H1 (cell line): ENCODE measurements around the gene EMX1. TPM values are rescaled to one million over a fixed set of nuclear protein-coding genes. Genes with fewer than 3 reads are reported as not detected.

ENCODE experiments used
- CTCF ChIA-PET: fragments of 300-600 bp; sonication (Branson Sonifier 250); formaldehyde crosslinking; loops from one replicate; lab custom pipeline; 2021; ENCODE audit not compliant: partially characterized antibody; lab: Charles Lee
- POLR2A ChIA-PET: fragments of 300-600 bp; sonication (Branson Sonifier 250); formaldehyde crosslinking; loops from one replicate; lab custom pipeline; 2021; ENCODE audit warnings: inconsistent platforms; ENCODE audit not compliant: partially characterized antibody; lab: Charles Lee
- DNase-seq, 2 experiments: peaks; one replicate each; pipeline versions ENCODE4 v3.0.0 to v3.0.0-alpha.2; 2010 to 2022; ENCODE audit warnings: low spot score in 2 of 2, low read depth in 1 of 2, mixed read lengths in 1 of 2
- FAIRE-seq: peaks from 2 replicates; lab custom pipeline; 2011; peaks lifted over from hg19 to GRCh38; lab: Jason Lieb, UNC
- H2AFZ ChIP-seq: 2 replicates; pipeline ENCODE4 v1.8.1; 2012; ENCODE audit warnings: low read length, inconsistent platforms
- H2AK5ac ChIP-seq: 2 replicates; pipeline ENCODE4 v1.6.1; 2013; ENCODE audit warnings: low read depth, low read length
- H2BK120ac ChIP-seq: replicated peaks from 2 replicates; pipeline ENCODE3; 2013; ENCODE audit warnings: low read depth, low read length, inconsistent platforms
- H2BK12ac ChIP-seq: 2 replicates; pipeline ENCODE4 v1.6.1; 2013; ENCODE audit warnings: low read depth, low read length
- H2BK15ac ChIP-seq: 2 replicates; pipeline ENCODE4 v1.6.1; 2013; ENCODE audit warnings: low read length
- H2BK20ac ChIP-seq: 2 replicates; pipeline ENCODE4 v1.6.1; 2013; ENCODE audit warnings: low read length
- H2BK5ac ChIP-seq: 2 replicates; pipeline ENCODE4 v1.6.1; 2013; ENCODE audit warnings: low read depth, low read length
- H3K14ac ChIP-seq: 2 replicates; pipeline ENCODE4 v1.6.1; 2013; ENCODE audit warnings: inconsistent platforms; ENCODE audit not compliant: insufficient read length
- H3K18ac ChIP-seq: 2 replicates; pipeline ENCODE4 v1.6.1; 2013; ENCODE audit warnings: low read length; ENCODE audit errors: extremely low read depth
- H3K23ac ChIP-seq: 2 replicates; pipeline ENCODE4 v1.6.1; 2013; ENCODE audit warnings: inconsistent platforms; ENCODE audit not compliant: insufficient read length
- H3K23me2 ChIP-seq: 2 replicates; pipeline ENCODE4 v1.6.1; 2013; ENCODE audit warnings: low read depth, low read length
- H3K27ac ChIP-seq: 2 replicates; pipeline ENCODE4 v1.6.1; 2011; ENCODE audit warnings: low read depth, low read length, inconsistent platforms
- H3K27me3 ChIP-seq, 4 experiments: replicated peaks in 1 of 4; 1 replicate in 1 of 4; 2 replicates in 3 of 4; pipeline versions ENCODE4 v1.6.1 to v1.8.1; 2011 to 2013; ENCODE audit warnings: low read length in 3 of 4, mild to moderate bottlenecking in 3 of 4, inconsistent platforms in 2 of 4, mixed read lengths in 2 of 4, moderate library complexity in 1 of 4; ENCODE audit not compliant: control insufficient read depth in 3 of 4, insufficient read depth in 3 of 4; ENCODE audit errors: extremely low read depth in 1 of 4
- H3K36me3 ChIP-seq, 4 experiments: 2 replicates each; pipeline versions ENCODE4 v1.6.1 to v1.8.1; 2011 to 2013; ENCODE audit warnings: mild to moderate bottlenecking in 4 of 4, low read length in 3 of 4, moderate library complexity in 2 of 4, control low read depth in 1 of 4, inconsistent platforms in 1 of 4; ENCODE audit not compliant: insufficient read depth in 4 of 4, control insufficient read depth in 2 of 4
- H3K4ac ChIP-seq: replicated peaks from 2 replicates; pipeline ENCODE3; 2013; ENCODE audit warnings: low read length, low read depth, mixed read lengths, inconsistent platforms; ENCODE audit not compliant: insufficient read length
- H3K4me1 ChIP-seq, 4 experiments: replicated peaks in 1 of 4; 1 replicate in 1 of 4; 2 replicates in 3 of 4; pipeline versions ENCODE4 v1.6.1 to v1.8.1; 2011 to 2013; ENCODE audit warnings: low read length in 3 of 4, inconsistent platforms in 2 of 4, mixed read lengths in 1 of 4; ENCODE audit not compliant: insufficient read depth in 4 of 4, control insufficient read depth in 3 of 4
- H3K4me2 ChIP-seq, 2 experiments: 2 replicates each; pipeline versions ENCODE4 v1.6.1 to v1.8.1; 2011 to 2013; ENCODE audit warnings: low read depth in 2 of 2, low read length in 2 of 2, control low read depth in 1 of 2, inconsistent platforms in 1 of 2, mild to moderate bottlenecking in 1 of 2; ENCODE audit not compliant: insufficient read depth in 1 of 2
- H3K4me3 ChIP-seq, 4 experiments: fragments of 200-600, 300-600 bp in 1 of 4; sonication (generic), shearing (Covaris generic), sonication (Bioruptor Twin) in 1 of 4; 2 replicates each; pipeline versions ENCODE4 v1.5.1 to v1.8.1; 2011 to 2016; ENCODE audit warnings: low read length in 4 of 4, low read depth in 3 of 4, control low read depth in 2 of 4, inconsistent platforms in 2 of 4, mild to moderate bottlenecking in 2 of 4, mixed read lengths in 1 of 4, moderate library complexity in 1 of 4; ENCODE audit not compliant: insufficient read depth in 2 of 4; ENCODE audit errors: extremely low read depth in 1 of 4
- H3K56ac ChIP-seq: replicated peaks from 2 replicates; pipeline ENCODE3; 2013; ENCODE audit warnings: low read depth, mild to moderate bottlenecking, mixed read lengths, low read length, inconsistent platforms; ENCODE audit not compliant: insufficient read length
- H3K79me1 ChIP-seq: 2 replicates; pipeline ENCODE4 v1.6.1; 2013; ENCODE audit warnings: low read depth, low read length, control low read depth
- H3K79me2 ChIP-seq, 2 experiments: 2 replicates each; pipeline versions ENCODE4 v1.6.1 to v1.8.1; 2012 to 2013; ENCODE audit warnings: low read length in 2 of 2, mild to moderate bottlenecking in 2 of 2, inconsistent platforms in 1 of 2; ENCODE audit not compliant: insufficient read depth in 2 of 2, control insufficient read depth in 1 of 2
- H3K9ac ChIP-seq, 4 experiments: replicated peaks in 1 of 4; 1 replicate in 1 of 4; 2 replicates in 3 of 4; pipeline versions ENCODE4 v1.6.1 to v1.8.1; 2011 to 2013; ENCODE audit warnings: low read depth in 3 of 4, low read length in 3 of 4, control low read depth in 2 of 4, mild to moderate bottlenecking in 2 of 4, moderate library complexity in 2 of 4, inconsistent platforms in 1 of 4; ENCODE audit errors: extremely low read depth in 1 of 4
- H3K9me3 ChIP-seq, 2 experiments: 2 replicates each; pipeline versions ENCODE4 v1.6.1 to v1.8.1; 2012 to 2013; ENCODE audit warnings: mild to moderate bottlenecking in 2 of 2, moderate library complexity in 2 of 2, control low read depth in 1 of 2, inconsistent platforms in 1 of 2, low read depth in 1 of 2, low read length in 1 of 2, mixed read lengths in 1 of 2; ENCODE audit not compliant: insufficient read depth in 2 of 2
- H4K20me1 ChIP-seq, 2 experiments: replicated peaks in 1 of 2; 2 replicates each; pipeline versions ENCODE3 to v1.8.1; 2011 to 2013; ENCODE audit warnings: inconsistent platforms in 2 of 2, low read length in 2 of 2, mild to moderate bottlenecking in 1 of 2; ENCODE audit not compliant: insufficient read depth in 2 of 2, control insufficient read depth in 1 of 2
- H4K5ac ChIP-seq: 2 replicates; pipeline ENCODE4 v1.6.1; 2013; ENCODE audit warnings: low read length, low read depth, mixed read lengths, inconsistent platforms; ENCODE audit not compliant: insufficient read length
- H4K8ac ChIP-seq: 2 replicates; pipeline ENCODE4 v1.8.0; 2013; ENCODE audit warnings: mild to moderate bottlenecking, moderate library complexity, low read length, inconsistent platforms; ENCODE audit not compliant: insufficient read depth; ENCODE audit errors: extremely low read depth
- H4K91ac ChIP-seq: replicated peaks from 2 replicates; pipeline ENCODE3; 2013; ENCODE audit warnings: low read length, mixed read lengths, inconsistent platforms; ENCODE audit not compliant: insufficient read length
- CTCF ChIP-seq, 3 experiments: IDR thresholded peaks; 1 replicate in 2 of 3; 2 replicates in 1 of 3; pipeline versions ENCODE4 v1.5.1 to v1.6.1; 2011; ENCODE audit warnings: low read length in 3 of 3, mild to moderate bottlenecking in 3 of 3, inconsistent platforms in 2 of 3, low read depth in 1 of 3, moderate library complexity in 1 of 3; ENCODE audit not compliant: insufficient read depth in 1 of 3; ENCODE audit errors: control extremely low read depth in 1 of 3
- EGR1 ChIP-seq: IDR thresholded peaks from 2 replicates; pipeline ENCODE4 v1.6.1; 2011; ENCODE audit warnings: low read depth, low read length, borderline replicate concordance
- KDM1A ChIP-seq: fragments of 200-600, 300-600 bp; sonication (generic); IDR thresholded peaks from 2 replicates; pipeline ENCODE4 v1.7.1; 2016; ENCODE audit warnings: mild to moderate bottlenecking, low read length, borderline replicate concordance
- RAD21 ChIP-seq, 2 experiments: IDR thresholded peaks in 1 of 2; conservative IDR thresholded peaks in 1 of 2; 2 replicates each; pipeline ENCODE4 v1.6.1; 2011; ENCODE audit warnings: low read depth in 2 of 2, low read length in 2 of 2, improper control_type of control experiment in 1 of 2, inconsistent platforms in 1 of 2, mild to moderate bottlenecking in 1 of 2, moderate library complexity in 1 of 2
- RBBP5 ChIP-seq: IDR thresholded peaks from 2 replicates; pipeline ENCODE4 v1.7.1; 2012; ENCODE audit warnings: low read depth, mild to moderate bottlenecking, inconsistent platforms, low read length, moderate library complexity, borderline replicate concordance
- SP2 ChIP-seq: IDR thresholded peaks from 2 replicates; pipeline ENCODE4 v1.6.1; 2012; ENCODE audit warnings: mild to moderate bottlenecking, low read length, inconsistent platforms
- SRF ChIP-seq: IDR thresholded peaks from 2 replicates; pipeline ENCODE4 v1.6.1; 2011; ENCODE audit warnings: mild to moderate bottlenecking, low read depth, low read length, moderate library complexity
- ZNF274 ChIP-seq: IDR thresholded peaks from 2 replicates; pipeline ENCODE4 v1.7.0; 2012; ENCODE audit warnings: low read length, borderline replicate concordance; ENCODE audit errors: extremely low read depth
- WGBS, 2 experiments: shearing (Covaris generic) in 1 of 2; methylation state at CpG; one replicate each; pipeline versions ENCODE4 v1.1.6 to v1.1.7; 2013 to 2015; ENCODE audit warnings: low lambda C conversion rate in 2 of 2, mixed read lengths in 2 of 2, inconsistent platforms in 1 of 2, low coverage in 1 of 2, missing lambda C conversion rate in 1 of 2; ENCODE audit not compliant: insufficient replicate concordance in 2 of 2, insufficient coverage in 1 of 2, insufficient read length in 1 of 2; ENCODE audit errors: extremely low coverage in 1 of 2, missing lambda C conversion rate in 1 of 2; 5-methylcytosine and 5-hydroxymethylcytosine counted together
- polyA plus RNA-seq, 7 experiments: library from polyadenylated mRNA; depleted of rRNA in 3 of 7; stranded (reverse) in 5 of 7; unstranded in 2 of 7; fragments of >200 nt in 5 of 7; fragments of 200-250 nt in 2 of 7; gene quantifications; 1 replicate in 5 of 7; 2 replicates in 1 of 7; 4 replicates in 1 of 7; pipeline versions ENCODE4 v1.2.1 to v1.2.3, GENCODE V29; 2011 to 2013; ENCODE audit warnings: missing spikeins in 2 of 7, mixed read lengths in 2 of 7
- total RNA-seq: library from RNA; stranded (reverse); fragmentation: NEBNext Ultra II Directional; extraction: Animal tissue kit (Norgen Biotek cat#: 25700); gene quantifications from 2 replicates; pipeline ENCODE4 v1.2.1, GENCODE V29; 2021

EMX1 gene
- total and polyA plus RNA-seq, 2 of the 8 experiments (the other 6 are each of a cell fraction or from before 2014, with no cell fraction given): 2.4 to 4.9 TPM

- POLR2A ChIA-PET: interaction anchor here (0.9 to 1.7 kb wide), 6 partner anchors 24 to 177 kb away, joined by 3 to 6 read pairs (median 3); partner anchors contain the start of genes EMX1 and SFXN5
Measured at GRCh38 chr2:72893594-72894319, 23.6 kb upstream of the EMX1 start.

More at GRCh38 chr2:72893594-72894319, 23.6 kb upstream of the EMX1 start:
- Histone ChIP-seq H4K91ac (peak overlapping the region; percentile 95), H3K23ac (no peak overlapping the region), H3K9me3 (no peaks in the 10 kb centered on the region), H3K4me1 (peaks cover 5 to 9% (median 7%) of the 10 kb centered on the region in 4 experiments), H3K36me3 (no peaks in the 10 kb centered on the region), H3K23me2 (no peaks in the 10 kb centered on the region), H4K20me1 (peaks cover 0 to 3% of the 10 kb centered on the region in 2 experiments), H3K18ac (peak overlapping the region; percentile 64), H2AFZ (no peak overlapping the region), H2BK20ac (peak overlapping the region; percentile 92; the same call in 1 of the 2 replicates), H2BK120ac (peak overlapping the region; percentile 57), H2BK5ac (peak overlapping the region; percentile 84; the same call in 1 of the 2 replicates), H3K27ac (no peak overlapping the region), H3K4me2 (no peak overlapping the region), H3K79me2 (no peaks in the 10 kb centered on the region), H3K56ac (peak overlapping the region; percentile 5), H3K79me1 (no peaks in the 10 kb centered on the region), H4K5ac (no peak overlapping the region), H2AK5ac (no peak overlapping the region), H3K4ac (peak overlapping the region; percentile 46), H3K4me3 (no peak overlapping the region), H3K9ac (no peak overlapping the region), H4K8ac (peak overlapping the region; percentile 22; the same call in 1 of the 2 replicates), H3K27me3 (peaks cover 0 to 40% (median 34%) of the 10 kb centered on the region in 4 experiments; a peak in 6 of 7 replicates), H2BK15ac (peak overlapping the region; percentile 98; the same call in 1 of the 2 replicates), H3K14ac (no peak overlapping the region), H2BK12ac (peak overlapping the region; percentile 97; the same call in 1 of the 2 replicates)
- TF ChIP-seq RBBP5 (no peak), SRF (no peak), RAD21 (IDR thresholded peaks at IDR 0.05 in 1 of 2, conservative IDR thresholded peaks at IDR 0.05 in 1 of 2; ENCODE audit: low read depth in 2 of 2, low read length in 2 of 2) (peak; percentile 90 to 92), SP2 (no peak), KDM1A (no peak), CTCF (IDR thresholded peaks at IDR 0.05; ENCODE audit: control extremely low read depth in 1 of 3, insufficient read depth in 1 of 3, low read depth in 1 of 3, low read length in 3 of 3) (peak; percentile 91 to 96 (median 95)), ZNF274 (no peak), EGR1 (no peak)
- peak in 1 of 2 experiments; percentile 88 for DNase-seq
- CTCF ChIA-PET: interaction anchor here (0.6 to 19.1 kb wide), 44 partner anchors 9 to 440 kb away, joined by 3 to 497 read pairs (median 6); partner anchors contain the start of gene EMX1
- FAIRE-seq: peak; percentile 74
- 56% methylated on average over 15 of the region's 15 CpGs; no CpG with 5 or more reads in 1 of the 2 experiments for WGBS, 2 experiments
